Measurements from ENCODE around the gene TMEM163.

Gene TMEM163

DNA sequence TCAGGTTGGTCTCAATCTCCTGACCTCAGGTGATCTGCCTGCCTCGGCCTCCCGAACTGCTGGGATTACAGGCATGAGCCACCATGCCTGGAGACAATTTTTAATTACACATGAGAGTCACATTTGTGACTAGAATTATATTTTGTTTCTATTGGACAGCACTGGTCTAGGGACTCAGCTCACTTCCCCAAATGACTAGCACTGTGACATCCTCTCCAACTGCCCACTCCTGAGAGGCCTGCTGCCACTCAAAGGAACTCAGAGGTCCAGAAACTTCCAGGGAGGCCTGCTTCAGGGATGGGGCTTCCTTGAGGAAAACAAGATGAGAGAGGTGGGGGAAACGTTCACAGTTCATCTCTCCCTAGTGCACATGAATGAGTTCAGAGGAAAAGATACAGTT lies 29.5 kb downstream of the TMEM163 start:
- no peak for DNase-seq (ENCODE audit: extremely low spot score)
- POLR2A ChIA-PET = no interaction called here
- no peak for TF ChIP-seq ZNF384 (IDR thresholded peaks at IDR 0.05)
- TF ChIP-seq ARNT (IDR thresholded peaks at IDR 0.05) = no peak
- TF ChIP-seq SP1 (IDR thresholded peaks at IDR 0.05) = no peak
- no peak for TF ChIP-seq PKNOX1 (IDR thresholded peaks at IDR 0.05)
- no peak for TF ChIP-seq L3MBTL2 (conservative IDR thresholded peaks at IDR 0.05)
- no peak for TF ChIP-seq BHLHE40 (IDR thresholded peaks at IDR 0.05; ENCODE audit: borderline replicate concordance)
- TF ChIP-seq FOXM1 (IDR thresholded peaks at IDR 0.05; ENCODE audit: borderline replicate concordance) = no peak
- no peak for TF ChIP-seq FOXA1 (IDR thresholded peaks at IDR 0.05)
- TF ChIP-seq NFRKB (IDR thresholded peaks at IDR 0.05) = no peak
- no peak for TF ChIP-seq SUZ12 (IDR thresholded peaks at IDR 0.05)
- no peak for TF ChIP-seq TARDBP (IDR thresholded peaks at IDR 0.05)
- no peak for TF ChIP-seq LEF1 (IDR thresholded peaks at IDR 0.05; ENCODE audit: borderline replicate concordance)
- TF ChIP-seq HDGF (IDR thresholded peaks at IDR 0.05; ENCODE audit: borderline replicate concordance) = no peak
- TF ChIP-seq ELF4 (IDR thresholded peaks at IDR 0.05) = no peak
- TF ChIP-seq FOXK2 (IDR thresholded peaks at IDR 0.05) = no peak
- no peak for TF ChIP-seq CTBP1 (IDR thresholded peaks at IDR 0.05; ENCODE audit: borderline replicate concordance)
- CTCF ChIA-PET = no interaction called here

- no peak for DNase-seq (ENCODE audit: extremely low spot score)
- TF ChIP-seq ARNT (IDR thresholded peaks at IDR 0.05) = no peak
- no peak for TF ChIP-seq FOXK2 (IDR thresholded peaks at IDR 0.05)
- TF ChIP-seq LEF1 (IDR thresholded peaks at IDR 0.05; ENCODE audit: borderline replicate concordance) = no peak
- no peak for TF ChIP-seq CTBP1 (IDR thresholded peaks at IDR 0.05; ENCODE audit: borderline replicate concordance)
- ChIA-PET CTCF (no interaction called here), POLR2A (no interaction called here)
Observed at GRCh38 chr2:134685967-134686366, 32.8 kb downstream of the TMEM163 start.

DNA sequence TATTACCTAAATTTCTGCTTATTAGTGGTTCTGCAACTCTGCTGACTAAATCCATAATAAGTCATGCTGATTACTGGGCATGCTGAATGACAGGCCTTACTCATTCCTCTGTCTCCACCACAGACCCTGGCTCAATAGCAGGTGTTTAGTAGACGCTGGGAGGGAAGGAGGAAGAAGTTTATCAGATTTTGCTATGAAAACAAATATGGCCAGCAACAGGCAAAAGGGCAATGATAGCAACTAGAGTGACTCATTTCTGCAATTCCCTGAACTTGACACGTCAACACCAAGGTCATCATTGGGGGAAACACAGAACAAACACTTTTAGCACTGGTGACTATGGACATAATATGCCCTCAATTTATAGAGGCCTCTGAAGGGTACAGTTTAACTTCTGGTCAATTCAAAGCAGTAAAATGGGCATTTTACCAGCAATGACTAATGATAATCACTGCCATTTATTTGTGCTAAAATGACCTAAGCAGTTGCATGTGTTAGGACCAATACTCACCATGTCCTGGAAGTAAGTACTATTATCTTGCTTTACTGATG lies 35.2 kb downstream of the TMEM163 start:
- TF ChIP-seq FOXA1 (IDR thresholded peaks at IDR 0.05) = no peak
- no peak for TF ChIP-seq PKNOX1 (IDR thresholded peaks at IDR 0.05)
- TF ChIP-seq ARNT (IDR thresholded peaks at IDR 0.05) = no peak
- TF ChIP-seq SUZ12 (IDR thresholded peaks at IDR 0.05) = no peak
- TF ChIP-seq L3MBTL2 (conservative IDR thresholded peaks at IDR 0.05) = no peak
- TF ChIP-seq FOXK2 (IDR thresholded peaks at IDR 0.05) = no peak
- no peak for TF ChIP-seq NFRKB (IDR thresholded peaks at IDR 0.05)
- TF ChIP-seq FOXM1 (IDR thresholded peaks at IDR 0.05; ENCODE audit: borderline replicate concordance) = no peak
- no peak for TF ChIP-seq HDGF (IDR thresholded peaks at IDR 0.05; ENCODE audit: borderline replicate concordance)
- TF ChIP-seq CTBP1 (IDR thresholded peaks at IDR 0.05; ENCODE audit: borderline replicate concordance) = no peak
- TF ChIP-seq ZNF384 (IDR thresholded peaks at IDR 0.05) = no peak
- TF ChIP-seq ELF4 (IDR thresholded peaks at IDR 0.05) = no peak
- no peak for TF ChIP-seq TARDBP (IDR thresholded peaks at IDR 0.05)
- TF ChIP-seq LEF1 (IDR thresholded peaks at IDR 0.05; ENCODE audit: borderline replicate concordance) = no peak
- TF ChIP-seq BHLHE40 (IDR thresholded peaks at IDR 0.05; ENCODE audit: borderline replicate concordance) = no peak
- POLR2A ChIA-PET = no interaction called here
- CTCF ChIA-PET = no interaction called here
- no peak for DNase-seq (ENCODE audit: extremely low spot score)

GRCh38 chr2:134682726-134683125 lies 36.1 kb downstream of the TMEM163 start:
- DNase-seq (ENCODE audit: extremely low spot score) = no peak
- CTCF ChIA-PET = no interaction called here

GRCh38 chr2:134681201-134681600 lies 37.6 kb downstream of the TMEM163 start:
- ChIA-PET POLR2A (no interaction called here), CTCF (no interaction called here)
- no peak for DNase-seq (ENCODE audit: extremely low spot score)
- TF ChIP-seq PKNOX1 (IDR thresholded peaks at IDR 0.05) = no peak

More at GRCh38 chr2:134682726-134683125, 36.1 kb downstream of the TMEM163 start:
- POLR2A ChIA-PET = no interaction called here
- TF ChIP-seq HDGF (IDR thresholded peaks at IDR 0.05; ENCODE audit: borderline replicate concordance) (no peak), ELF4 (IDR thresholded peaks at IDR 0.05) (no peak), PKNOX1 (IDR thresholded peaks at IDR 0.05) (no peak), ARNT (IDR thresholded peaks at IDR 0.05) (no peak), SP1 (IDR thresholded peaks at IDR 0.05) (no peak), LEF1 (IDR thresholded peaks at IDR 0.05; ENCODE audit: borderline replicate concordance) (no peak)

- ChIA-PET CTCF (no interaction called here), POLR2A (no interaction called here)
- DNase-seq (ENCODE audit: extremely low spot score) = no peak
- TF ChIP-seq SP1 (IDR thresholded peaks at IDR 0.05) (no peak), PKNOX1 (IDR thresholded peaks at IDR 0.05) (no peak)
Observed at GRCh38 chr2:134679745-134680144, 39.1 kb downstream of the TMEM163 start.

Data from HEK293T (cell line).